ENCODE measurements around the gene COL4A2.

Gene COL4A2

DNA sequence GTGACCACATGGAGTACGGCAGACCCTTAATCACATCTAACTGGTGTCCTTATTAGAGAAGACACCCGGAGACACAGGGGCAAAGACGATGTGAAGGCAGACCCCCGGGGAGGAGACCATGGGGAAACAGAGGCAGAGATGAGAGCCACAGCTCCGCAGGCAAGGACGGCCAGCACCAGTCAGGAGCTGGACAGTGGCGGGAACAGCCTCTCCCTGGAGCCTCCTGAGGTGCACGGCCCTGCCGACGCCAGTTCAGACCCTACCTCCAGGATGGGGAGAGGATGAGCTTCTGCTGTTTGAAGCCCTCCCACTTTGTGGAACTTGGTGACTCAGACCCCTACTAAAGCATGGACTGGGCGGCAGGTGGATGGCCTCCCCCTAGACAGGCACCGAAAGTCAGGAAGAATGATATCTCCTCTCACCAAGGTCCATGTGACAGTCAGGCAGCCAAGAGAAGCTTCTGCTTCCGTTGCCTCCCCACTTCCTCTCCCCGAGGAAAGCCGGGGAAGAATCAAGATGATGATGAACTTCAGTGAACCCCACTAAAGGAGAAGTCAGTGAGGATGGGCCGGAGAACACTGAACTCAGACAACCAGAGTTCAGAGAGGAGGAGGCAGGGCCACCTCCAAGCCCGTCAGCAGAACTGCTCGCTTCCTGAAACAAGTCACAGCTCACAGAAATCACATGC is 229.1 kb downstream of the COL4A2 start:
- no peak for DNase-seq (ENCODE audit: low spot score)

DNA sequence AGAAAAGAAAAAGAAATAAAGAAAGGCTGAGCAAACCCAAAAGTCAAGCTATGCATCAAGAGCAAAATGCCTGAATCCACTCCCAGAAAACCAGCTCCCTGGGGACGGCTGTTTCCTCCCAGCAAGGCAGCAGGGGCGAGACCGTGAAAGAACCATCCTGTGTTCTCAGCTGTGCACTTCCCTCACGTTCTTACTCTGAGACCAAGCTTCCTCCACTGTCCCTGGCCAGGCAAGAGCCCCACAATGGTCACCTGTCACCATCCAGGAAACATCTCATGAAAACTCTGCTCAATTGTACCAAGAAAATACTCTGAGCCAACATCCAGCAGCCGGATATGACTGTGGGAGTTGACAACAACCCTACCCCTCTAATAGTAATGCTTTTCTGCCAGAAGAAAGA is 231.5 kb downstream of the COL4A2 start:
- DNase-seq (ENCODE audit: low spot score): no peak

DNA sequence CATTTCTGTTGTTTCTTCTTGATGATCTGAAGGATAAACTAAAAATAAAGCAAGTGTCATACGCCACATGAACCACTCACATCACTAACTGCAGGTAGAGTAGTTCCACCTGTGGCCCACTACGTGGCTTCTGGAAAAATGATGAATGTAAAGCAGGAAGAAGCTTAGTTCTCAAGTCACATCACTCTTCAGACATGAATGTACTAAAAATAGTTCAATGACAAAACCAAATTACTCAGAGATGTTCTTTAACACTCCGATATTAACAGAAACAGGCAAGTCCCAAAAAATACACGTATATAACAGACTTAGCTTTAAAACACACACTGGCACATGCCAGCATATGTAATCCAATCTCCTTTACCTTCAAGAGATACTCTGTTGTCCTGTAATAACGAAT is 232.8 kb downstream of the COL4A2 start:
- DNase-seq (ENCODE audit: low spot score): no peak

DNA sequence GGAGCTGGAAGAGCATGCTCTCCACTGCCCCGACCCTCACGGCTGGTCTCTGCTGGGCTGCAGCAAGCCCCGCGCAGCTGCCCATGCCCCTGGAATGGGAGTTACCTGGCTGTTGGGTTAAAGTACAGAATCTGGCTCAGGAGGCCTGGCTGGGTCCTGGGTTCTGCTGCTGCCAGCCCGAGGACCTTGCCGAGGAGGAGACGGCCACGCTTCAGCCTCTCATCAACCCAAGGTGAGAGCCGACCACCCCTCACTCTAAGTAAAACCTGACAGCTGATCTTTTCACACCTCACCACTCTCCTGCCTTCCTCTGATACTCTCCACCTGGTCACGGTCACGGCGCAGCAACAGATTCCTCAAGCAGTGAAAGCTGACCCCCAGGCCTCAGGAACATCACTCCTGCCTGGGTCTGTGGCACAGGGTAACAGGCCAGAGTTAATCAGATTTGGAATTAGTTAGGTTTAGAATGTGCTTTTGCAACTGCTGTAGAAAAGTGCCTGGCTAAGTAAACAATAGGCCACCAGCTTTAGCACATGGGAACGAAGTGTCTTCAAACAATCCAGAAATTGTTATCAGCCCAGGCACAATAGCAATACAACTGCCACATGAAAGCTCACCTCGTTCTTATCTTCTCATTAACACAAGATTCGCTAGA is 233.9 kb downstream of the COL4A2 start:
- no peak for DNase-seq (ENCODE audit: low spot score)

DNA sequence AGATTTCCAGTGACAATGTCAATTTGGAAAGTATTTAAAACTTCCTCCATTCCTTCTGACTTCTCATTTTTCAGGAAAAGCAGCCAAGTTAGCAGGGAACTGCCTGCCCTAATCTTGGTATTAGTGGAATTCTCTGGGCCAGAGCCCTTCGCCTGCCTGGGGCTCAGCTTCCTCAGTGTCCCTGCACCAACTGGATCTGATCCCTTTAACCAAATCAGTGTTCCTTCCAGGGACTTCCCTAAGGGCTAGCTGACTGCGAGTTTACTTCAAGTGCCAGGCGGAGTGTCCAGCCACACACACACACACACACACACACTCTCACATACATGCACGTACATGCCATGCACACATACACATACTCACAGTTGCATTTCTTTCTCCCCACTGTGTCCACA is 234.4 kb downstream of the COL4A2 start:
- no peak for DNase-seq (ENCODE audit: low spot score)

DNA sequence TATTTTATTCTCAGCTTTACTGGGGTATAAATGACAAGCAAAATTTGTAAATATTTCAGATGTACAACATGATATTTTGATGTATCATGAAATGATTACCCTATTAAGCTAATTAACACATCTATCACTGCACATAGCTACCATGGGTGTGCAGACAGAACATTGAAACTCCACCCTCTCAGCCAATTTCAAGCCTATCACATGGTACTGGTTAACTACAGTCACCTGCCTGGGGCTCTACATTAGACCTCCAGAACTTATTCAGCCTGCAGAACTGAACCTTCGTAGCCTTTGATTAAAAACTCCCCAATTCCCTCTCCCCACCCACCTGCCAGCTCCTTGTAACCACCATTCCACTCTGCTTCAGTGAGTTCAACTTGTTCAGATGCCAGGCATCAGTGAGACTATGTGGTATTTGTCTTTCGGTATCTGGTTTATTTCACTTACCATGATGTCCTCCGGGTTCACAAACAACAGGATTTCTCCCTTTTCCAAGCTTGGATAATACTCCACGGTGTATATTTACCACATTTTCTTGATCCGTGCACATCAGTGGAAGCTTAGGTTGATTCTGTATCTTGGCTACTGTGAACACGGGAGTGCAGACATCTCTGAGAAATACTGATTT is 235.2 kb downstream of the COL4A2 start:
- DNase-seq (ENCODE audit: low spot score): no peak

DNA sequence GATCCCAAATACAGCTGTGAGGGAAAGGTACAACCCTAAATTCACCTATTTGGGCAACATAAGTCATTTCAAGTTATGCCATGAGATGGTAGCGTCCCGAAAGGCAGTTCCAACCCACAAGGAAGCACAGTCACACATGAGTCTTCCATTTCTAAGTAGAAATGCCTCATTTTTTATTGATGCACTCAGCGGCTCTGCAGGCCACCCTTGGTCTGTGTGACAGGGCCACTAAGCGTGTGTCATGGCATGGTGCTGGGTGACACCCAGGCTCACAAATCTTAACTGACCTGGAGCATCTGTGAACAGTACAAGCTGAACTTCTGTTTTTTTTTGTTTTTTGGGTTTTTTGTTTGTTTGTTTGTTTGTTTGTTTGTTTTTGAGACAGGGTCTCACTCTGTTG is 239.3 kb downstream of the COL4A2 start:
- DNase-seq (ENCODE audit: low spot score): no peak

DNA sequence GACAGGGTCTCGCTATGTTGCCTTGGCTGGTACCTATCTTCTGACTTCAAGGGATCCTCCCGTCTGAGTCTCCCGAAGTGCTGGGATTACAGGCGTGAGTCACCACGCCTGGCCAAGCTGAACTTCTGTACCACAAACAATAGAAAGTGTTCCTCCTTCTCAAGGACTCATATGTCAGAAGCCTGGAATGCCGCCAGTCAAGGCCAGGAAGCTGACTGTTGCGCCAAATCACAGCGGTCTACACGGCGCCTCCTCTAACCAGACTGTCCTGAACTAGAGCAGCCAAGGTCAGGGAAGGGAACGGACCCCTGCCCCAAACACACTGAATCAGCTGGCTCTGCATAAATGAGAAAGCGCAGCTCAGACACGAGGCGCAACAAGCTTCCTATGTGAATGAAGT is 239.8 kb downstream of the COL4A2 start:
- DNase-seq (ENCODE audit: low spot score): no peak

DNA sequence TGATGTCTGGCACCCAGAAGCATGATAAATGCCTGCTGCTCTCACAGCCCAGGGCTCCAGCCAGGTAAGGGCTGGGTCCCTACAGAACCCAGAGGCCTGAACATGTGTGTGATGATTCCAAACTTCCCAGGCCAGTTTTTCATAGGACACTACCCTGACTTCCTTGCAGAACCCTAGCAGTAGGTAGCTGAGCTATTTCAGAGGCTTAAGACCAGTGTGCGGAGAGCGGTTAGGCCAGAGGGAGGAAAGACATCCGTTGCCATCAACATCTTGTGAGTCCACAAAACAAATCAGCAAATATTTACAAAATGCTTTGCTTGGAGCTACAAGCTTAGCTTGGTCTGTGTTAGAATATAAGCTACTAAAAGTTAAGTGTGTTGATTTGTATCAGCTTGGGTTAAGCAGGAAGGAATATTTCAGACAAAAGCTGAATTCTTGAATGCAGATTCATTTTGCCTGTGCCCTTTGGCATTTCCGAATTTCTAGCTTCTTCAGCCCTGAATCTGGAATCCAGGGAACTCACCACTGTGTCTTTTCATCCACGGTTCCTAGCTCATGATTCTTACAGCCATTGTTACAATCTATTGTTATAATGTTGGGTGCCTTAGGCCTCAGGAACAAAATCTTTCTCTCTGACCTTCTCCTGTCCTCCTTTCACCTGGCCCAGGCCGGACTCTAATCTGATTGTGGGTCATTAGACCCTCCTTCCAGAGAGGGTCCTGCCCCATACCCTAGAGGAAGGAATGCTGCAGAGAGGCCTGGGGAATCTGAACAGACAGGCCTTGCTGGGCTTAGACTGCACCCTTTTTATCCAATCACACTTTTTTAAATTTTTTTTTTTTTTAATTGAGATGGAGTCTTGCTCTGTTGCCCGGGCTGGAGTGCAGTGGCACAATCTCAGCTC is 242.1 kb downstream of the COL4A2 start:
- no peak for DNase-seq (ENCODE audit: low spot score)

DNA sequence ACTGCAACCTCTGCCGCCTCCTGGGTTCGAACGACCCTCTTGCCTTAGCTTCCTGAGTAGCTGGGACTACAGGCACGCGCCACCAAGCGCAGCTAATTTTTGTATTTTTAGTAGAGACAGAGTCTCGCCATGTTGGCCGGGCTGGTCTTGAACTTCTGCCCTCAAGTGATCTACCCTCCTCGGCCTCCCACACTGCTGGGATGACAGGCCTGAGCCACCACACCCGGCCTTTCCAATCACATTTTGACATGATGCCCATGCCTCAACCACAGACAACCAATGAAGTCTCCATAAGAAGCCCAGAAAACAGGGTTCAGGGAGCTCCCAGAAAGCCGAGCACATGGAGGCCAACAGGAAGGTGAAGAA is 242.7 kb downstream of the COL4A2 start:
- no peak for DNase-seq (ENCODE audit: low spot score)

DNA sequence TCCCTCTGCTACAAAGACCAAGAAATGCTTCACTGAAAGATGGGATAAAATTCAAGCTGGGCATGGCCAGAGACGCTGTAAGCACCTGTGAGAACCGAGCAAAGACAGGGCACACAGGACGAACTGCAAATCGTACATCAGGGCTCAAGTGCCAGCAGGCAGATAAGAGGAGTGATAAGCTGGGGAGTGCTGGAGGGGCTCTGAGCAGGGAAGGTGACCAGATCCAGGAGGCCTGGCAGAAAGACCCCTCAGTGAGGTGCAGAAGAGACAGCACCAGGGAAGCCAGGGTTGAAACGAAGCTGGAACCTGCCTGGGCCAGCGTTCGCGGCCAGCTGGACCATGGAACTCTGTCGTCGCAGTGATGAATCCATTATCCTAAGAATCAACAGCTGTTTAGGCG is 244.2 kb downstream of the COL4A2 start:
- DNase-seq (ENCODE audit: low spot score): no peak

DNA sequence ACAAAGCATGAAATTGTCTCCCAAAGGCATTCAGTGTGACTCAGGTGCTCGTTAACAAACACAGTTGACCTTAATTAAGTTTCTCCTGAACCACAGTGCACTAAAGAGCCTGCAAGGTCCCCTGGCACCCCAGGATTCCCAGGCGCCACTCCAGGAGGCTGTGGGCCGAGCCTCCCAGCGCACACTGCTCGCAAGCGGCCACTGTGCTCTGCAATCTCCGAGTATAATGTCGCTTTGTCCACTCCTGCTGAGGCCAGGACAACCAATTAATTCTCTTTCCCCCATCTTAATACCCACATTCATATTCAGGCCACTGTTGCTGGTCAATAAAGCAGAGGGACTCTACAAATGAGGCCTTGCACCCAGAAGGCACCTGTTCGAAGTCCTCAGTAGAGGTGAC is 245.7 kb downstream of the COL4A2 start:
- DNase-seq (ENCODE audit: low spot score): no peak

DNA sequence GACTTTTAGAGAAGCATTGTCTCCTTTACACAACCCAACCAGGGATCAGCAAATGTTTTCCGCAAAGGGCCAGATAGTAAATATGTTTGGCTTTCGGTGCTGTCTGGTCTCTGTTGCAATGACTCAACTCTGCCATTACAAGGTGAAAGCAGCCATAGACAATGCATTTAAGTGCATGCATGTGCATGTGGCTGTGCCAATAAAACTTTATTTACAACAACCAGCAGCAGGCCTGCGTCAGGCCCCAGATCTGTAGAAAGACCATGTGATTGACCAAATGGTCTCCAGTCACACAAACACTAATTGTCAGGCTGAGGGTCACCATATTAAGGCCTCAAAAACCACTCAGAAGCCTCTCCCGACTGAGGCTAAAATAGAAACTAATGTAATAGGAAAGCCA is 246.3 kb downstream of the COL4A2 start:
- DNase-seq (ENCODE audit: low spot score): no peak

DNA sequence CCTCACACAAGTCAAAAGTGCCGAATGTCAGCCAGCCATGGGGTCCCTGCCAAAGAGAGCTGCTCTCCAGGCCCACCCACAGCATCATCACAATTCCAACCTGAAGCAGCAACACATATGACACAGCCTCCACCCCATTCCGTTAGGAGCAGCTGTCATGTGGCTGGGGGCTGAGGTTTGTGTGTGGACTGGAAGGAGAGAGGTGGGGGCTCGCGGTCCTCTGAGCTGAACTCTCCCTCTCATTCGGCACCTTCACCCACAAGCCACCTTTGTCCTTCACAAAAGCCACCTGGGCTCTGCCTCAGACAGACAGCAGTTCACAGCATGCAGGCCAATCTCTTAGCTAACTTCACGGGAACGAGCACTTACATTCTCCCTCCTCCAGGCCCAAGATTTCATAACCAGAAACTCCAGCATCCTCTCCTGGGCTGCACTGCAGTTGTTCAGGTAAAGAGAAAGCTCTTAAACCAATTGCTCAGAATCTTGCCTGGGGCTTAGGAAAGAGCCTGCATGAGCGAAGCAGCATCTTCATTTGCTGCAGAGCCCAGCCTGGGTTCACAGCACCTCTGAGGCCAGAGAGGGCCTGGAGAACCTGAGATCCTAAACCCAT is 247.2 kb downstream of the COL4A2 start:
- DNase-seq (ENCODE audit: low spot score): no peak

DNA sequence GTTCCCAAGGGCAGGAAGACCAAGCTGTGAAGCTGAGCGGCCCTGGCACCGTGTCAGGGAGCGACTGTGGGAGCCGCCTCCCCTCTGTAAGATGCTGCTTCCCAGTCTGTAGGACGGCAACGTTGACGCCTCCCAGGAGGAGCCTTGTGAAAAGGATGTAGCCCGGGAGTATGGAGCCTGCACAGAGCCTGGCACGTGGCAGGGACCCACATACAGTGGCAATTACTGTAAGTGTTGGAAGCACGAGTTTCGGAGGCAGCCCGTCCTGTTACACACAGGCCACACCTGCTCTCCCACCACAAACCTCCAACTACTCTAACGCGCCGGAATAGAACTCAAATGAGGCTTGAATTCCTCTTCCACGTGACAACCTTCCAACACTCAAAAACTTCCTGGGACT is 247.9 kb downstream of the COL4A2 start:
- DNase-seq (ENCODE audit: low spot score): no peak

DNA sequence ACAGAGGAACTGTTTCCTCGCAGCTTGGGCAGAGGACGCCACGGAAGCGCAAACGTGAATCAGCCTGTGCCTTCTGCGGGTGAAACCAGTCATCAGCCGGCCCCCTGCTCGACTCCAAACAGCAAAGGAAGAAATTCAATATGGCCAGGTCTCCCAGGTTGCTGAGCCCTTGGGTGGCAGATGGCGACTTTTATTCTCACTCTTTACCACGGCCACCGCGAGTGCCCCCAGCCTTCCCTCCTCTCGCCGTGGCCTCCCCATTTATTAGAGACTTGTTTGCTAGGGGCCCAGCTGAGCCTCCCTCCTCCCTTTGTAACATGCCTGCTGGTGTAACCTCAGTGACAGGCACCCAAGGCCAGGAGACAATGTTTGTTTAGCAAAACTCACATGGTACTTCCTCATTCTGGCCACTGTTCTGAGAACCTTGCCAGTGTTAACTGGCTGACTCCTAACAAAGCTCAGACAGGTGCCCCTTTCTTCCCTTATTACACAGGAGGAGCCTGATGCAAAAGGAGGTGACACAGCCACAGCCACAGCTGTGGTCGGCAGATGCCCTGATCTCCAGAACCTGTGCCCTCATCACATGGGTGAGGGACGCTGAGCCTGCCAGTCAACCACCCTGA is 248.6 kb downstream of the COL4A2 start:
- no peak for DNase-seq (ENCODE audit: low spot score)

DNA sequence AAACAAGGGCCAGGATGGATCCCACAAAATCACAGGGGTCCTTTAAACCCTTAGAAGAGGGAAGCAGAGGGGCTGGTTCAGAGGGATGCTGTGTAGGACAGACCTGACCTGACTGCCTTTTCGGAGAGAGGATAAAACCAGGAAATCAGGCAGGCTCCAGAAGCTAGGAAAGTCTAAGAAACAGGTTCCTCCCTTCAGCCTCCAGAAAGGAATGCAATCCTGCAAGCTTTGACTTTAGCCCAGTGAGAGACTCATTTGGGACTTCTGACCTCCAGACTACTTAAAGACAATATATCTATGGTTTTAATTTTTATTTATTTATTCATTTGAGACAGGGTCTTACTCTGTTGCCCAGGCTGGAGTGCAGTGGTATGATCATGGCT is 249.1 kb downstream of the COL4A2 start:
- DNase-seq (ENCODE audit: low spot score): no peak

DNA sequence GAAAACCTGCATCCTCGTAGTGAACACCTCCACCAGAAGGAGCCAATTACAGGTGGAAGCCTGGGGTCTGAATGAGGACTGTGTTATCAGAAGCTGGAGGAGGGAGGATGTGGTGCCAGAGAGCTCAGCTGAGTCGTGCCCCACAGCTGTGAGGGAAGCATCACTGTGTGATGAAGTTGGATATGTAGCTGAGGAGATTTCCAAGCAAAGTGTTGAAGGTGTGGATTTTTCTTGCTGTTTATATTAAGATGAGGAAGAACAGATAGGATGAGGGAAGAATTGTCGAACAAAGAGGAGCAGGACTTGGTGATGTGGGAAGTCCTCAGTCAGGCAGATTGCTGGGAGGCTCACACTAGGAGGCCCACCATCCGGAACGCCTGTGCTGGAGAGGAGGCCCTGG is 250.0 kb downstream of the COL4A2 start:
- no peak for DNase-seq (ENCODE audit: low spot score)

DNA sequence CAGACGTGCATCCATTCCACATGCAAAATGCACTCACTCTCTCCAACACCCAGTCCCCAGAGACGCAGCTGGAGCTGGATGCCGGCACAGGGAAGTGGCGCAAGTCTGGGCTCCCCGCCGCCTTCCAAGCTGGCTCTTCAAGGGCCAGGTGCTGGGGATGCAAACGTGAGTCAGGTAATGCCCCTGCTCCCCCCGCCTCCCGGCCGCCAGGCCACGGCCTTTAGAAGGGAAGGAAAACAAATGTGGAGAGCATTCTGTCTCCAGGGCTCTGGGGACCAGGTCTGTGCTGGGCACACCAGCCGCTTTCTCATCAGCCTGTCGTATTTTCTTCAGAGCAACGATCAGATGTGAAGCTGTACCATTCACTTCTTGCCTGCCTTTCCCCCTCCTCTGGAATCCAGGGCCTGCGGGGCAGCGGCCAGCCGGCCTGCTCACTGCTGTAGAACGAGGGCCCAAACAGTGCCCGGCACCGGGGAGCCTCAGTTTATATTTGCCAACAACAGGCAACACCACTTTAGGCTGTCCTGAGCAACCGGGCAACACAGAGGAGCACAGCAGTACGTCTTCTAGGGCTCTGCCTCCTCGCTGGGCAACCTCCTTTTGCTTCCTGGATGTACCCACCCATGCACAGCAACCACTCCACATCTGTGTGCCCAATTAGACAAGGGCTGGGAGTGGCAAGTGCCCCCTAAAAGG is 250.7 kb downstream of the COL4A2 start:
- no peak for DNase-seq (ENCODE audit: low spot score)

DNA sequence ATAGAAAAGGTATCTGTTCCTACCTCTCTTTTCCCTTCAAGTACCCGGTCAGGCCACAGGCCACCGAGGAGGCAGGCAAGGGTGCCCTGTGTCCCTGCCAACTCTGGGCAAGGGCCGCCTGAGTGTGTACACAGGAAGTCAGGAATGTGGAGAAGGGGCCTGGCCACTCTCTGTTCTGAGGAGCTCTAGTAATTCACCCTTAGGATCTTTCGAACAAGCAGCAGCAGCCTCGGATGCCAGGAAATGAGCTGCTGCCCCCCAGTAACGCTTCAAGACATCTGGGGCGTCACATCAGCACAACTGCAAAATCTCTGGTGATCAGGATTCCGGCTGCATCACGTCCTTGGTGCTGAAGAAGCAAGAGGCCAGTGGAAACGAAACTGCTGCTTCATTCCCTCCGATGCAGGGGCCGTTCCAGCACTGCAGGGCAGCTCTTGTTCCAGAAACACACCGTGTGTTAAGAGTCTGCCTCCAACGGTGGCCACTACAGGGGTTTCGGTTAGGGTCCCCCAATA is 252.4 kb downstream of the COL4A2 start:
- DNase-seq (ENCODE audit: low spot score): no peak

DNA sequence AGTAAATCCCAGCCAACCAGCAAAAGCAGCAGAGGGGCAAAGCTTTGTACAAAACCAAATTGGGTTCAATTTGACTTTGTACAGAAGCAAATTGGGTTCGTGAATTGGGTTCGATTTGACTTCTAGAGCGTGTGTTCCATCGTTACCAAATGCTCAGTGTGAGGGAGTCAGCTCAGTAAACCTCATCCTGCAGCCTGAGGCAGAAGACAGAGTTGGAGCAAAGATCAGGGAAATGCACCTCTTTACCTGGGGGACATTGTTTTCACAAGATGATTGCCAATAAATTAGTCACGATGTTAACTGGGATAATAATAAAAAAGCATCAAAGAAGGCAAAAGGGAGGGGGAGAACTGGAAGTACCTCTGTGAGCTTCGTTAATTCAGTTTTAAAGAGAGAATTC is 252.9 kb downstream of the COL4A2 start:
- no peak for DNase-seq (ENCODE audit: low spot score)
